ENCODE measurements around the gene ERFE. TPM values are rescaled to one million over a fixed set of nuclear protein-coding genes. Genes with fewer than 3 reads are reported as not detected.

The ERFE gene
- total and polyA plus RNA-seq, 2 donors (not counting 3 experiments of a cell fraction or from before 2014, with no cell fraction given), result 0.65 to 1.2 TPM

GRCh38 chr2:238167344-238167715 is 8.6 kb downstream of the ERFE start:
- ChIA-PET POLR2A (no interaction called here), CTCF (interaction anchor here (1.3 kb wide), 1 partner anchor 8 kb away, joined by 4 read pairs; the partner anchor contains the start of gene ERFE)
- H2AFZ ChIP-seq (ENCODE audit: low read depth, low read length), result no peak overlapping the region
- H3K36me3 ChIP-seq (ENCODE audit: control insufficient read depth in 2 of 2, extremely low read depth in 1 of 2, insufficient read depth in 2 of 2, low read length in 2 of 2), result peaks cover 8 to 9% of the 10 kb centered on the region in 2 experiments
- intact Hi-C loops (cut with micrococcal nuclease) (no loop called here), dilution Hi-C loops (cut with MboI; ENCODE audit: extremely low pct_ligation_motif_present, low sequenced_read_pairs) (no loop called here)
- H3K27ac ChIP-seq (ENCODE audit: insufficient read depth, low read depth, low read length), result no peak overlapping the region
- DNase-seq (ENCODE audit: low read depth, low spot score) (no peak), FAIRE-seq (no peak)
- peaks cover 1 to 13% of the 10 kb centered on the region in 2 experiments for H3K27me3 ChIP-seq (ENCODE audit: control insufficient read depth in 2 of 2, insufficient read depth in 2 of 2, low read length in 2 of 2)
- no peaks in the 10 kb centered on the region for H3K9me1 ChIP-seq (replicated peaks; ENCODE audit: control insufficient read depth, extremely low read depth, insufficient read depth, low read length)
- BruUV-seq (replicated peaks), result no TSS peak
- no peaks in the 10 kb centered on the region for H4K20me1 ChIP-seq (replicated peaks; ENCODE audit: control insufficient read depth, extremely low read depth, insufficient read depth, low read length)
- H3K79me2 ChIP-seq (ENCODE audit: control insufficient read depth, insufficient read depth, low read length), result no peaks in the 10 kb centered on the region
- TF ChIP-seq POLR2A (IDR thresholded peaks at IDR 0.05; ENCODE audit: low read depth, low read length) (peak; percentile 39), GATA2 (IDR thresholded peaks at IDR 0.05; ENCODE audit: insufficient read depth, insufficient read length, low read depth, low read length) (no peak)
- H3K4me2 ChIP-seq (ENCODE audit: insufficient read depth, low read length), result no peak overlapping the region
- H3K4me1 ChIP-seq (ENCODE audit: control insufficient read depth, extremely low read depth, insufficient read depth, low read length), result peaks cover 29% of the 10 kb centered on the region
- no peaks in the 10 kb centered on the region for H3K9me3 ChIP-seq (replicated peaks; ENCODE audit: control insufficient read depth, insufficient read depth, low read length)
- H3K9ac ChIP-seq (replicated peaks; ENCODE audit: extremely low read depth, insufficient read depth, low read length), result no peak overlapping the region
- H3K4me3 ChIP-seq (replicated peaks in 1 of 3; ENCODE audit: insufficient read depth in 1 of 3, low read depth in 1 of 3, low read length in 3 of 3), result no peak overlapping the region

- H3K36me3 ChIP-seq (ENCODE audit: control insufficient read depth in 2 of 2, extremely low read depth in 1 of 2, insufficient read depth in 2 of 2, low read length in 2 of 2), result peaks cover 8 to 9% of the 10 kb centered on the region in 2 experiments
- no peak overlapping the region for H3K9ac ChIP-seq (replicated peaks; ENCODE audit: extremely low read depth, insufficient read depth, low read length)
- H2AFZ ChIP-seq (ENCODE audit: low read depth, low read length), result no peak overlapping the region
- no peak for DNase-seq (ENCODE audit: low read depth, low spot score)
- POLR2A ChIA-PET, result no interaction called here
- dilution Hi-C loops (cut with MboI; ENCODE audit: extremely low pct_ligation_motif_present, low sequenced_read_pairs) (no loop called here), intact Hi-C loops (cut with micrococcal nuclease) (no loop called here)
- no peak overlapping the region for H3K27ac ChIP-seq (ENCODE audit: insufficient read depth, low read depth, low read length)
- H4K20me1 ChIP-seq (replicated peaks; ENCODE audit: control insufficient read depth, extremely low read depth, insufficient read depth, low read length), result no peaks in the 10 kb centered on the region
- peaks cover 1 to 13% of the 10 kb centered on the region in 2 experiments for H3K27me3 ChIP-seq (ENCODE audit: control insufficient read depth in 2 of 2, insufficient read depth in 2 of 2, low read length in 2 of 2)
- peaks cover 29% of the 10 kb centered on the region for H3K4me1 ChIP-seq (ENCODE audit: control insufficient read depth, extremely low read depth, insufficient read depth, low read length)
- no peak overlapping the region for H3K4me3 ChIP-seq (replicated peaks in 1 of 3; ENCODE audit: insufficient read depth in 1 of 3, low read depth in 1 of 3, low read length in 3 of 3)
- BruUV-seq (replicated peaks), result no TSS peak
- TF ChIP-seq POLR2AphosphoS5 (IDR thresholded peaks at IDR 0.05; ENCODE audit: insufficient read depth, low read depth, low read length), result no peak
- TF ChIP-seq MAX (IDR thresholded peaks at IDR 0.05; ENCODE audit: insufficient read depth, insufficient read length), result no peak
- no peak for TF ChIP-seq MYC (IDR thresholded peaks at IDR 0.05; ENCODE audit: low read depth, low read length)
- TF ChIP-seq EZH2 (IDR thresholded peaks at IDR 0.05; ENCODE audit: borderline replicate concordance, low read depth, low read length, severe bottlenecking), result no peak
- TF ChIP-seq JUN (IDR thresholded peaks at IDR 0.05; ENCODE audit: borderline replicate concordance, insufficient read depth, insufficient read length, low read depth), result no peak
- no peak for TF ChIP-seq POLR2A (IDR thresholded peaks at IDR 0.05; ENCODE audit: low read depth, low read length)
- TF ChIP-seq FOS (IDR thresholded peaks at IDR 0.05; ENCODE audit: borderline replicate concordance, insufficient read depth, low read length), result no peak
- TF ChIP-seq GATA2 (IDR thresholded peaks at IDR 0.05; ENCODE audit: insufficient read depth, insufficient read length, low read depth, low read length), result no peak
- TF ChIP-seq CTCF (IDR thresholded peaks at IDR 0.05; ENCODE audit: extremely low read depth in 1 of 2, insufficient read depth in 1 of 2, low read depth in 1 of 2, low read length in 2 of 2), result no peak
- no peak for FAIRE-seq
- CTCF ChIA-PET, result interaction anchor here (1.3 kb wide), 1 partner anchor 8 kb away, joined by 4 read pairs; the partner anchor contains the start of gene ERFE
- no peak overlapping the region for H3K4me2 ChIP-seq (ENCODE audit: insufficient read depth, low read length)
- H3K9me3 ChIP-seq (replicated peaks; ENCODE audit: control insufficient read depth, insufficient read depth, low read length), result no peaks in the 10 kb centered on the region
- no peaks in the 10 kb centered on the region for H3K79me2 ChIP-seq (ENCODE audit: control insufficient read depth, insufficient read depth, low read length)
- H3K9me1 ChIP-seq (replicated peaks; ENCODE audit: control insufficient read depth, extremely low read depth, insufficient read depth, low read length), result no peaks in the 10 kb centered on the region
These were observed 9.0 kb downstream of the ERFE start for GRCh38 chr2:238167761-238168160.

Measured in endothelial cell of umbilical vein (primary cell).